ENCODE data around the gene CUL7. TPM values are rescaled to one million over a fixed set of nuclear protein-coding genes. Genes with fewer than 3 reads are reported as not detected.

The CUL7 gene
- total and polyA plus RNA-seq, 4 experiments from 2014 or later, result 2.1 to 13.9 (median 8.8) TPM

DNA sequence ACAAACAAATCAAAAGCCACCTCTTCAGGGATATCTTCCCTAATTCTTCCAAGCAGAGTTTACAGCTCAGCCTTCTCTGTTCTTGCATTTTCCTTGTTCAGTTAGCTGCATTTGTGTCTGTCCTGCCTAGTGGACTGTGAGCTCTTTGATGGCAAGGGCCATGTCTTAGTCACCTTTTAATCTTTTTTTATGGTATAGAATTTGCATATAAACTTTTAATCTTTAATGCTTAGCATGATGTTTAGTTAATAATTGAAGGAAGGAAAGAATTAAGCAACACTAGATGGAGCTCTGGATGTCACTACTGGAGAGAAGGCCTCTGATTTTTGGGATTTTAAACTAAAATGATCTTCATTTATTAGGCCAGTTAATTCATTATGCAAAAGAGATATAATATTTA lies 57.1 kb downstream of the CUL7 start:
- peaks cover 5 to 15% of the 10 kb centered on the region in 2 donors for H3K36me3 Mint-ChIP-seq
- no peak overlapping the region for H3K4me3 ChIP-seq (ENCODE audit: low read length in 2 of 2)
- no peak overlapping the region for H3K4me3 Mint-ChIP-seq
- H3K4me1 Mint-ChIP-seq, result peaks cover 7 to 12% (median 9%) of the 10 kb centered on the region in 4 donors
- no peaks in the 10 kb centered on the region for H3K9me3 ChIP-seq (ENCODE audit: control insufficient read depth in 1 of 2, low read length in 2 of 2)
- DNase-seq, result no peak
- H3K4me1 ChIP-seq (ENCODE audit: insufficient read depth, low read length), result no peaks in the 10 kb centered on the region
- H3K27me3 ChIP-seq (ENCODE audit: insufficient read depth, low read length), result no peaks in the 10 kb centered on the region
- peaks cover 3% of the 10 kb centered on the region for H3K36me3 ChIP-seq (ENCODE audit: insufficient read depth, low read length)
- H3K9me3 Mint-ChIP-seq, result no peaks in the 10 kb centered on the region
- CTCF ChIA-PET (ENCODE audit: partially characterized antibody), result interaction anchor here (0.7 to 2.1 kb wide), 6 partner anchors 8 to 333 kb away, joined by 3 to 10 read pairs (median 3); partner anchors contain the start of gene PEX6
- intact Hi-C loops (cut with micrococcal nuclease), result no loop called here
- POLR2A ChIA-PET (ENCODE audit: partially characterized antibody), result interaction anchor here (0.6 to 1.5 kb wide), 5 partner anchors 13 to 433 kb away, joined by 3 to 5 read pairs (median 3); partner anchors contain the start of genes CNPY3, PEX6, PPP2R5D and UBR2
- H3K27ac Mint-ChIP-seq, result peak overlapping the region in 2 of 7 donors; percentile 61 to 73
- no peaks in the 10 kb centered on the region for H3K27me3 Mint-ChIP-seq
- H3K27ac ChIP-seq (ENCODE audit: low read depth, low read length), result no peak overlapping the region

GRCh38 chr6:42993445-42993844 lies 60.2 kb downstream of the CUL7 start:
- intact Hi-C loops (cut with micrococcal nuclease), result no loop called here
- Mint-ChIP-seq H3K4me1 (peaks cover 20 to 29% (median 21%) of the 10 kb centered on the region in 4 donors), H3K9me3 (no peaks in the 10 kb centered on the region), H3K4me3 (no peak overlapping the region), H3K27me3 (no peaks in the 10 kb centered on the region), H3K27ac (peak overlapping the region in 4 of 7 donors; percentile 12 to 37 (median 24)), H3K36me3 (peaks cover 13 to 37% of the 10 kb centered on the region in 2 donors)
- peaks cover 25% of the 10 kb centered on the region for H3K36me3 ChIP-seq (ENCODE audit: insufficient read depth, low read length)
- DNase-seq, result no peak
- H3K4me3 ChIP-seq (ENCODE audit: low read length in 2 of 2), result no peak overlapping the region
- peaks cover 4% of the 10 kb centered on the region for H3K4me1 ChIP-seq (ENCODE audit: insufficient read depth, low read length)
- POLR2A ChIA-PET (ENCODE audit: partially characterized antibody), result interaction anchor here (3.2 kb wide), 1 partner anchor 14 kb away, joined by 10 read pairs; the partner anchor contains the start of gene PEX6
- H3K9me3 ChIP-seq (ENCODE audit: control insufficient read depth in 1 of 2, low read length in 2 of 2), result no peaks in the 10 kb centered on the region
- CTCF ChIA-PET (ENCODE audit: partially characterized antibody), result interaction anchor here (1.0 to 2.3 kb wide), 2 partner anchors 10 to 151 kb away, joined by 3 to 6 read pairs; no protein-coding TSS in a partner anchor
- H3K27ac ChIP-seq (ENCODE audit: low read depth, low read length), result no peak overlapping the region
- no peaks in the 10 kb centered on the region for H3K27me3 ChIP-seq (ENCODE audit: insufficient read depth, low read length)

DNA sequence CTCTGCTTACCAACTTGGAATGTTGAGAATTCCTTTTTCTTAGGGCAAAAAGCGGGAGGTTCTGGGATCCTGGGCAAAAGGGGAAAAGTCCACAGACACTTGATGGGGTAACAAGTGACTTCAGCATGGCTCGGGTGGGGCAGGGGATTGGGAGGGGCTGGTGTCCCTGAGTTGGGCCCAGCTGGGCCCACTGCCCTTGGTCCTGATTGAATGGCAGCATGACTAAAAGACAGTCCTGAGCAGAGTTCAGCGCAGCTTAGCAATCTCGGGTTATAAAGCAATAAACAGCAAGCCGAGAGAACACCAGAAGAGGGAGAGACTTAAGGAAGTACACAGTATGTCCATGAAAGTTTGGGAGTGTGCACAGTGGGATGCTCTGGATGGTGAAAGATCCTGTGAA lies 63.7 kb downstream of the CUL7 start:
- CTCF ChIA-PET (ENCODE audit: partially characterized antibody), result no interaction called here
- POLR2A ChIA-PET (ENCODE audit: partially characterized antibody), result interaction anchor here (1.3 to 3.2 kb wide), 2 partner anchors 11 to 24 kb away, joined by 4 to 10 read pairs; partner anchors contain the start of genes KLHDC3 and PEX6
- Histone ChIP-seq H3K27me3 (ENCODE audit: insufficient read depth, low read length) (no peaks in the 10 kb centered on the region), H3K4me1 (ENCODE audit: insufficient read depth, low read length) (peaks cover 38% of the 10 kb centered on the region), H3K36me3 (ENCODE audit: insufficient read depth, low read length) (peaks cover 28% of the 10 kb centered on the region), H3K9me3 (ENCODE audit: control insufficient read depth in 1 of 2, low read length in 2 of 2) (no peaks in the 10 kb centered on the region), H3K4me3 (ENCODE audit: low read length in 2 of 2) (no peak overlapping the region), H3K27ac (ENCODE audit: low read depth, low read length) (no peak overlapping the region)
- peaks cover 13 to 45% of the 10 kb centered on the region in 2 donors for H3K36me3 Mint-ChIP-seq
- H3K4me3 Mint-ChIP-seq, result no peak overlapping the region
- peaks cover 41 to 65% (median 50%) of the 10 kb centered on the region in 4 donors for H3K4me1 Mint-ChIP-seq
- H3K9me3 Mint-ChIP-seq, result no peaks in the 10 kb centered on the region
- no peaks in the 10 kb centered on the region for H3K27me3 Mint-ChIP-seq
- no peak for DNase-seq
- H3K27ac Mint-ChIP-seq, result peak overlapping the region in 3 of 7 donors; percentile 17 to 27 (median 23)
- intact Hi-C loops (cut with micrococcal nuclease), result no loop called here

GRCh38 chr6:42988486-42989020 lies 65.1 kb downstream of the CUL7 start:
- Histone ChIP-seq H3K36me3 (ENCODE audit: insufficient read depth, low read length) (peaks cover 28% of the 10 kb centered on the region), H3K27ac (ENCODE audit: low read depth, low read length) (no peak overlapping the region), H3K27me3 (ENCODE audit: insufficient read depth, low read length) (no peaks in the 10 kb centered on the region), H3K4me3 (ENCODE audit: low read length in 2 of 2) (no peak overlapping the region), H3K9me3 (ENCODE audit: control insufficient read depth in 1 of 2, low read length in 2 of 2) (no peaks in the 10 kb centered on the region), H3K4me1 (ENCODE audit: insufficient read depth, low read length) (peaks cover 43% of the 10 kb centered on the region)
- CTCF ChIA-PET (ENCODE audit: partially characterized antibody), result no interaction called here
- peak overlapping the region in 1 of 8 donors; percentile 0 for H3K4me3 Mint-ChIP-seq
- H3K9me3 Mint-ChIP-seq, result no peaks in the 10 kb centered on the region
- peaks cover 13 to 41% of the 10 kb centered on the region in 2 donors for H3K36me3 Mint-ChIP-seq
- peak overlapping the region in 4 of 7 donors; percentile 12 to 63 (median 58) for H3K27ac Mint-ChIP-seq
- POLR2A ChIA-PET (ENCODE audit: partially characterized antibody), result interaction anchor here (0.8 to 2.3 kb wide), 4 partner anchors 9 to 25 kb away, joined by 3 to 18 read pairs (median 3); partner anchors contain the start of genes KLHDC3, MEA1 and PEX6
- no peaks in the 10 kb centered on the region for H3K27me3 Mint-ChIP-seq
- DNase-seq, result no peak
- H3K4me1 Mint-ChIP-seq, result peaks cover 44 to 68% (median 56%) of the 10 kb centered on the region in 4 donors
- intact Hi-C loops (cut with micrococcal nuclease), result no loop called here

Other genes starting within 250 kb of the CUL7 start
- 10 to 100 TPM; 89.2 to 89.8 TPM for gene RPL7L1, start 174.2 kb downstream of the CUL7 start, total RNA-seq
- 10 to 100 TPM; 39.6 to 82.2 TPM for gene RPL7L1, start 174.2 kb downstream of the CUL7 start, polyA plus RNA-seq
- not detected for gene PTCRA, start 137.8 kb downstream of the CUL7 start, total RNA-seq
- gene PTCRA, start 137.8 kb downstream of the CUL7 start, polyA plus RNA-seq, result not detected
- gene CNPY3, start 124.4 kb downstream of the CUL7 start, total RNA-seq, result 10 to 100 TPM; 83.4 to 86.7 TPM
- gene CNPY3, start 124.4 kb downstream of the CUL7 start, polyA plus RNA-seq, result 10 to 100 TPM; 92.7 to 95.8 TPM
- gene GNMT, start 93.1 kb downstream of the CUL7 start, total RNA-seq, result 1 to 10 TPM; 1.1 to 1.2 TPM
- under 1 TPM in 1 of 2 donors, not detected in 1; 0.36 TPM for gene GNMT, start 93.1 kb downstream of the CUL7 start, polyA plus RNA-seq
- 10 to 100 TPM; 38.9 to 40.5 TPM for gene PEX6, start 74.7 kb downstream of the CUL7 start, total RNA-seq
- gene PEX6, start 74.7 kb downstream of the CUL7 start, polyA plus RNA-seq, result 10 to 100 TPM; 14.5 TPM
- gene PPP2R5D, start 69.3 kb downstream of the CUL7 start, total RNA-seq, result 10 to 100 TPM; 36.6 to 38.0 TPM
- 10 to 100 TPM; 22.3 to 30.8 TPM for gene PPP2R5D, start 69.3 kb downstream of the CUL7 start, polyA plus RNA-seq
- 10 to 100 TPM; 36.2 to 36.3 TPM for gene MEA1, start 39.9 kb downstream of the CUL7 start, total RNA-seq
- gene MEA1, start 39.9 kb downstream of the CUL7 start, polyA plus RNA-seq, result 100 to 1,000 TPM in 1 of 2 donors, 10 to 100 TPM in 1; 84.7 to 110 TPM
- gene KLHDC3, start 39.6 kb downstream of the CUL7 start, total RNA-seq, result 10 to 100 TPM; 66.6 to 67.9 TPM
- 100 to 1,000 TPM in 1 of 2 donors, 10 to 100 TPM in 1; 78.3 to 131 TPM for gene KLHDC3, start 39.6 kb downstream of the CUL7 start, polyA plus RNA-seq
- 10 to 100 TPM; 56.5 to 58.7 TPM for gene RRP36, start 32.2 kb downstream of the CUL7 start, total RNA-seq
- 10 to 100 TPM; 65.5 to 77.0 TPM for gene RRP36, start 32.2 kb downstream of the CUL7 start, polyA plus RNA-seq
- 10 to 100 TPM; 55.3 to 56.5 TPM for gene MRPL2, start 5.6 kb upstream of the CUL7 start, total RNA-seq
- gene MRPL2, start 5.6 kb upstream of the CUL7 start, polyA plus RNA-seq, result 10 to 100 TPM; 37.9 to 51.6 TPM
- gene KLC4, start 5.8 kb upstream of the CUL7 start, total RNA-seq, result 10 to 100 TPM; 51.6 to 57.0 TPM
- gene KLC4, start 5.8 kb upstream of the CUL7 start, polyA plus RNA-seq, result 10 to 100 TPM in 1 of 2 donors, 1 to 10 TPM in 1; 9.7 to 11.5 TPM
- under 1 TPM; 0.26 to 0.42 TPM for gene PTK7, start 22.5 kb upstream of the CUL7 start, total RNA-seq
- gene PTK7, start 22.5 kb upstream of the CUL7 start, polyA plus RNA-seq, result under 1 TPM in 1 of 2 donors, not detected in 1; 0.08 TPM
- gene SRF, start 117.4 kb upstream of the CUL7 start, total RNA-seq, result 10 to 100 TPM; 23.7 to 25.0 TPM
- 1 to 10 TPM; 2.3 to 7.5 TPM for gene SRF, start 117.4 kb upstream of the CUL7 start, polyA plus RNA-seq
- gene CUL9, start 128.3 kb upstream of the CUL7 start, total RNA-seq, result 10 to 100 TPM; 93.8 to 95.2 TPM
- 10 to 100 TPM in 1 of 2 donors, 1 to 10 TPM in 1; 8.3 to 16.0 TPM for gene CUL9, start 128.3 kb upstream of the CUL7 start, polyA plus RNA-seq
- 10 to 100 TPM; 32.8 to 34.8 TPM for gene DNPH1, start 175.6 kb upstream of the CUL7 start, total RNA-seq
- gene DNPH1, start 175.6 kb upstream of the CUL7 start, polyA plus RNA-seq, result 100 to 1,000 TPM in 1 of 2 donors, 10 to 100 TPM in 1; 93.5 to 159 TPM
- gene TTBK1, start 189.6 kb upstream of the CUL7 start, total RNA-seq, result under 1 TPM in 1 of 2 experiments, not detected in 1; 0.06 TPM
- gene TTBK1, start 189.6 kb upstream of the CUL7 start, polyA plus RNA-seq, result not detected
- not detected for gene SLC22A7, start 244.4 kb upstream of the CUL7 start, total RNA-seq
- gene SLC22A7, start 244.4 kb upstream of the CUL7 start, polyA plus RNA-seq, result not detected

Data from CD4-positive, alpha-beta memory T cell (primary cell).